Upper lobe of left lung (tissue), 6 donors: Measurements from ENCODE around the gene FRZB. TPM values are rescaled to one million over a fixed set of nuclear protein-coding genes. Genes with fewer than 3 reads are reported as not detected.

Experiments used
- ATAC-seq, 2 donors: fragments of 200-7000 bp; cut with Tn5 transposase; one replicate each; pipeline ENCODE4 v1.9.1; 2022; ENCODE audit warnings: mild to moderate bottlenecking in 2 of 2, moderate library complexity in 2 of 2; ENCODE audit not compliant: low FRiP score in 2 of 2
- DNase-seq, 2 donors: peaks; one replicate each; pipeline ENCODE4 v3.0.0-alpha.2; 2019 to 2020
- H3K27ac ChIP-seq, 4 donors: fragments of 200-600 bp; sonication (generic); one replicate each; pipeline ENCODE4 v1.5.1; 2016 to 2019
- H3K27me3 ChIP-seq, 4 donors: fragments of 200-600 bp; sonication (generic); one replicate each; pipeline ENCODE4 v1.5.1; 2017 to 2019
- H3K36me3 ChIP-seq, 4 donors: fragments of 200-600 bp; sonication (generic); one replicate each; pipeline ENCODE4 v1.5.1; 2016 to 2019
- H3K4me1 ChIP-seq, 4 donors: fragments of 200-600 bp; sonication (generic); one replicate each; pipeline ENCODE4 v1.5.1; 2018 to 2019
- H3K4me3 ChIP-seq, 4 donors: fragments of 200-600 bp; sonication (generic); one replicate each; pipeline ENCODE4 v1.5.1; 2017 to 2019; ENCODE audit warnings: mild to moderate bottlenecking in 2 of 4, moderate library complexity in 1 of 4
- H3K9me3 ChIP-seq, 4 donors: fragments of 200-600 bp; sonication (generic); one replicate each; pipeline ENCODE4 v1.5.1; 2018 to 2019
- CTCF ChIP-seq, 6 experiments: fragments of 450-650 bp in 4 of 6; fragments of 200-600 bp in 2 of 6; sonication (generic) in 2 of 6; IDR thresholded peaks; one replicate each; pipeline ENCODE4 v1.5.1; 2016 to 2019; ENCODE audit warnings: antibody characterized with exemption in 6 of 6
- EP300 ChIP-seq, 4 donors: sonication (generic); formaldehyde crosslinking; IDR thresholded peaks; one replicate each; pipeline ENCODE4 v1.5.1; 2017; ENCODE audit warnings: antibody characterized with exemption in 4 of 4, control low read depth in 2 of 4
- POLR2A ChIP-seq, 4 donors: fragments of 450-650 bp; IDR thresholded peaks; one replicate each; pipeline ENCODE4 v1.5.1; 2016 to 2017; ENCODE audit warnings: antibody characterized with exemption in 4 of 4, mild to moderate bottlenecking in 2 of 4
- POLR2AphosphoS5 ChIP-seq, 2 donors: sonication (generic); formaldehyde crosslinking; IDR thresholded peaks; one replicate each; pipeline ENCODE4 v1.5.1; 2017; ENCODE audit warnings: antibody characterized with exemption in 2 of 2
- WGBS, 2 donors: methylation state at CpG; one replicate each; pipeline ENCODE4 v1.1.5; 2017 to 2018; 5-methylcytosine and 5-hydroxymethylcytosine counted together
- total RNA-seq, 6 donors: library from RNA; depleted of rRNA in 4 of 6; stranded (reverse); fragments of >200 nt in 4 of 6; gene quantifications; one replicate each; pipeline versions ENCODE4 v1.1.0 to v1.2.1, GENCODE V29; 2016 to 2021
- donor health status: DM: no; HTN: no; CAD: no; lungs with moderate emphysema.
- donor health status: DM: no; HTN: yes; CAD: no; lungs with severe emphysema.

Gene FRZB
- total RNA-seq, 6 donors from 2014 or later, result 0.39 to 5.7 (median 3.3) TPM; not detected in 1

- DNase-seq (no peak), ATAC-seq (no peak)
- TF ChIP-seq EP300 (IDR thresholded peaks at IDR 0.05) (no peak), POLR2AphosphoS5 (IDR thresholded peaks at IDR 0.05) (no peak), POLR2A (IDR thresholded peaks at IDR 0.05) (no peak), CTCF (IDR thresholded peaks at IDR 0.05) (no peak)
- Histone ChIP-seq H3K36me3 (peaks cover 0 to 58% (median 21%) of the 10 kb centered on the region in 4 donors), H3K4me3 (no peak overlapping the region), H3K4me1 (no peaks in the 10 kb centered on the region), H3K27me3 (no peaks in the 10 kb centered on the region), H3K9me3 (no peaks in the 10 kb centered on the region), H3K27ac (no peak overlapping the region)
- WGBS, 2 donors, result 86 to 90% methylated on average over 3 of the region's 3 CpGs
These were observed 46.1 kb upstream of the FRZB start for GRCh38 chr2:182912518-182912915.

GRCh38 chr2:182911813-182912517 lies 45.5 kb upstream of the FRZB start:
- no peak overlapping the region for H3K4me3 ChIP-seq
- no peaks in the 10 kb centered on the region for H3K27me3 ChIP-seq
- no peaks in the 10 kb centered on the region for H3K4me1 ChIP-seq
- 74 to 80% methylated on average over 2 of the region's 2 CpGs for WGBS, 2 donors
- ATAC-seq (no peak), DNase-seq (no peak)
- H3K27ac ChIP-seq, result no peak overlapping the region
- peaks cover 0 to 54% (median 21%) of the 10 kb centered on the region in 4 donors for H3K36me3 ChIP-seq
- H3K9me3 ChIP-seq, result no peaks in the 10 kb centered on the region
- TF ChIP-seq EP300 (IDR thresholded peaks at IDR 0.05) (no peak), POLR2AphosphoS5 (IDR thresholded peaks at IDR 0.05) (no peak), POLR2A (IDR thresholded peaks at IDR 0.05) (no peak), CTCF (IDR thresholded peaks at IDR 0.05) (no peak)

- ATAC-seq, result no peak
- WGBS, 2 donors, result 90 to 92% methylated on average over 1 of the region's 1 CpG
- no peak for DNase-seq
- H3K4me1 ChIP-seq, result no peaks in the 10 kb centered on the region
- H3K27ac ChIP-seq, result no peak overlapping the region
- no peaks in the 10 kb centered on the region for H3K9me3 ChIP-seq
- H3K27me3 ChIP-seq, result no peaks in the 10 kb centered on the region
- H3K4me3 ChIP-seq, result no peak overlapping the region
- H3K36me3 ChIP-seq, result peaks cover 0 to 51% (median 21%) of the 10 kb centered on the region in 4 donors
- TF ChIP-seq POLR2A (IDR thresholded peaks at IDR 0.05) (no peak), EP300 (IDR thresholded peaks at IDR 0.05) (no peak), POLR2AphosphoS5 (IDR thresholded peaks at IDR 0.05) (no peak), CTCF (IDR thresholded peaks at IDR 0.05) (no peak)
These were observed 44.5 kb upstream of the FRZB start for GRCh38 chr2:182910965-182911364.

GRCh38 chr2:182907081-182907830 lies 40.8 kb upstream of the FRZB start:
- Histone ChIP-seq H3K9me3 (no peaks in the 10 kb centered on the region), H3K27ac (no peak overlapping the region), H3K4me3 (no peak overlapping the region), H3K36me3 (peaks cover 0 to 24% (median 9%) of the 10 kb centered on the region in 4 donors), H3K4me1 (no peaks in the 10 kb centered on the region), H3K27me3 (no peaks in the 10 kb centered on the region)
- WGBS, 2 donors, result 82 to 86% methylated on average over 7 of the region's 7 CpGs
- ATAC-seq (no peak), DNase-seq (no peak)
- no peak for TF ChIP-seq POLR2A (IDR thresholded peaks at IDR 0.05)
- TF ChIP-seq EP300 (IDR thresholded peaks at IDR 0.05), result no peak
- TF ChIP-seq POLR2AphosphoS5 (IDR thresholded peaks at IDR 0.05), result no peak

GRCh38 chr2:182906454-182906853 lies 40.0 kb upstream of the FRZB start:
- TF ChIP-seq CTCF (IDR thresholded peaks at IDR 0.05), result no peak
- DNase-seq (no peak), ATAC-seq (no peak)
- H3K4me3 ChIP-seq, result no peak overlapping the region
- H3K9me3 ChIP-seq, result no peaks in the 10 kb centered on the region
- no peak overlapping the region for H3K27ac ChIP-seq
- peaks cover 0 to 21% (median 9%) of the 10 kb centered on the region in 4 donors for H3K36me3 ChIP-seq
- no peaks in the 10 kb centered on the region for H3K4me1 ChIP-seq
- no peaks in the 10 kb centered on the region for H3K27me3 ChIP-seq
